GM23338 (cell line): ENCODE results near the gene MEN1. TPM values are rescaled to one million over a fixed set of nuclear protein-coding genes. Genes with fewer than 3 reads are reported as not detected.
A peak's percentile ranks its signal among the peaks of the same experiment; 100 is the strongest.

Experiments used
- ATAC-seq: fragments of 200-7000 bp; cut with Tn5 transposase; 3 replicates; pipeline ENCODE4 v1.9.1; 2020
- DNase-seq: peaks from one replicate; pipeline ENCODE4 v3.0.0-alpha.2; 2015; ENCODE audit warnings: low spot score
- H2AFZ ChIP-seq: fragments of 200-600 bp; sonication (generic); 2 replicates; pipeline ENCODE4 v1.8.0; 2016; ENCODE audit warnings: antibody characterized with exemption, mild to moderate bottlenecking, moderate library complexity
- H3F3A ChIP-seq: fragments of 200-600 bp; sonication (generic); replicated peaks from 2 replicates; pipeline ENCODE4 v1.8.0; 2017; ENCODE audit warnings: antibody characterized with exemption, mixed run types, low read depth
- H3K27ac ChIP-seq: fragments of 200-600 bp; sonication (generic); 2 replicates; pipeline ENCODE4 v1.6.1; 2016; ENCODE audit warnings: low read depth
- H3K27me3 ChIP-seq: fragments of 200-600 bp; sonication (generic); 2 replicates; pipeline ENCODE4 v1.8.0; 2016; ENCODE audit warnings: mild to moderate bottlenecking, mixed run types, moderate library complexity; ENCODE audit not compliant: insufficient read depth
- H3K36me3 ChIP-seq: fragments of 200-600 bp; sonication (generic); 2 replicates; pipeline ENCODE4 v1.8.0; 2016; ENCODE audit warnings: mild to moderate bottlenecking; ENCODE audit not compliant: insufficient read depth
- H3K4me1 ChIP-seq: fragments of 200-600 bp; sonication (generic); 2 replicates; pipeline ENCODE4 v1.8.0; 2016; ENCODE audit warnings: mild to moderate bottlenecking, moderate library complexity; ENCODE audit not compliant: insufficient read depth
- H3K4me2 ChIP-seq: fragments of 200-600 bp; sonication (generic); 2 replicates; pipeline ENCODE4 v1.7.1; 2017; ENCODE audit warnings: mixed run types
- H3K4me3 ChIP-seq: fragments of 200-600 bp; sonication (generic); 2 replicates; pipeline ENCODE4 v1.6.1; 2016; ENCODE audit warnings: mixed run types
- H3K79me2 ChIP-seq: fragments of 200-600 bp; sonication (generic); replicated peaks from 2 replicates; pipeline ENCODE4 v1.8.0; 2017; ENCODE audit warnings: mild to moderate bottlenecking; ENCODE audit not compliant: insufficient read depth
- H3K9me2 ChIP-seq: fragments of 200-600 bp; sonication (generic); 2 replicates; pipeline ENCODE4 v1.8.0; 2017; ENCODE audit not compliant: insufficient read depth
- H4K20me1 ChIP-seq: fragments of 200-600 bp; sonication (generic); replicated peaks from 2 replicates; pipeline ENCODE4 v1.8.0; 2017; ENCODE audit warnings: mild to moderate bottlenecking; ENCODE audit not compliant: insufficient read depth
- H3K27ac Mint-ChIP-seq: 2 replicates; pipeline ENCODE4 v1.8.0; 2020; ENCODE audit warnings: inconsistent platforms, mild to moderate bottlenecking, moderate library complexity, mixed read lengths
- H3K27me3 Mint-ChIP-seq: 3 replicates; pipeline ENCODE4 v1.8.0; 2022; ENCODE audit warnings: low read depth, mild to moderate bottlenecking, moderate library complexity, mixed read lengths, inconsistent platforms; ENCODE audit not compliant: insufficient read depth, poor library complexity
- H3K36me3 Mint-ChIP-seq: 3 replicates; pipeline ENCODE4 v1.8.0; 2021; ENCODE audit warnings: low read depth, mild to moderate bottlenecking, inconsistent platforms, moderate library complexity, mixed read lengths
- H3K4me1 Mint-ChIP-seq: 3 replicates; pipeline ENCODE4 v1.8.0; 2020; ENCODE audit warnings: mild to moderate bottlenecking, inconsistent platforms, mixed read lengths
- H3K4me3 Mint-ChIP-seq: 3 replicates; pipeline ENCODE4 v1.8.0; 2021; ENCODE audit warnings: moderate library complexity, mild to moderate bottlenecking, inconsistent platforms, mixed read lengths
- H3K9me3 Mint-ChIP-seq: 3 replicates; pipeline ENCODE4 v1.8.0; 2020; ENCODE audit warnings: moderate library complexity, mild to moderate bottlenecking, inconsistent platforms, mixed read lengths
- CREB1 ChIP-seq: fragments of 250-450 bp; sonication (Bioruptor Pico); IDR thresholded peaks from 2 replicates; pipeline ENCODE4 v1.5.0; 2020; ENCODE audit warnings: low read depth, mild to moderate bottlenecking, moderate library complexity
- CTCF ChIP-seq, 2 experiments: fragments of 200-600 bp in 1 of 2; sonication (generic) in 1 of 2; conservative IDR thresholded peaks; 2 replicates each; pipeline versions ENCODE4 v1.5.1 to v1.6.1; 2016 to 2017; ENCODE audit warnings: antibody characterized with exemption in 2 of 2, low read depth in 2 of 2, mild to moderate bottlenecking in 2 of 2, moderate library complexity in 1 of 2
- ETS1 ChIP-seq: IDR thresholded peaks from 2 replicates; pipeline ENCODE4 v1.6.1; 2016; ENCODE audit warnings: antibody characterized with exemption
- EZH2 ChIP-seq: fragments of 200-600 bp; sonication (generic); IDR thresholded peaks from one replicate; pipeline ENCODE4 v1.8.0; 2017; ENCODE audit warnings: antibody characterized with exemption, mild to moderate bottlenecking, low read depth; ENCODE audit not compliant: unreplicated experiment
- EZH2phosphoT487 ChIP-seq: fragments of 200-600 bp; sonication (generic); IDR thresholded peaks from one replicate; pipeline ENCODE4 v1.8.1; 2018; ENCODE audit warnings: antibody characterized with exemption; ENCODE audit not compliant: unreplicated experiment
- NANOG ChIP-seq: IDR thresholded peaks from 2 replicates; pipeline ENCODE4 v1.6.1; 2016; ENCODE audit warnings: antibody characterized with exemption, borderline replicate concordance
- POLR2AphosphoS5 ChIP-seq: IDR thresholded peaks from 2 replicates; pipeline ENCODE4 v1.6.1; 2016; ENCODE audit warnings: antibody characterized with exemption, low read depth
- STAT1 ChIP-seq: IDR thresholded peaks from one replicate; pipeline ENCODE4 v1.6.1; 2016; ENCODE audit warnings: antibody characterized with exemption; ENCODE audit not compliant: unreplicated experiment
- ZNF114 ChIP-seq: fragments of 250-450 bp; sonication (Bioruptor Pico); IDR thresholded peaks from 2 replicates; pipeline ENCODE4 v1.5.0; 2020; ENCODE audit warnings: mild to moderate bottlenecking, moderate library complexity
- ZNF331 ChIP-seq: fragments of 250-450 bp; sonication (Bioruptor Pico); IDR thresholded peaks from 2 replicates; pipeline ENCODE4 v1.5.0; 2020; ENCODE audit warnings: low read depth, mild to moderate bottlenecking, moderate library complexity
- ZNF462 ChIP-seq: fragments of 250-450 bp; sonication (Bioruptor Pico); IDR thresholded peaks from 2 replicates; pipeline ENCODE4 v1.5.0; 2020; ENCODE audit warnings: mild to moderate bottlenecking, moderate library complexity
- polyA plus RNA-seq: library from polyadenylated mRNA; unstranded; fragments of >200 nt; fragmentation: Nextera tagmentation; extraction: Ambion mirVana; gene quantifications from 2 replicates; pipeline ENCODE4 v1.2.1, GENCODE V29; 2016
- total RNA-seq: library from RNA; depleted of rRNA; stranded (reverse); fragments of >200 nt; shearing (Covaris generic); gene quantifications from 2 replicates; pipeline ENCODE4 v1.2.3, GENCODE V29; 2014

Gene MEN1
- total and polyA plus RNA-seq, 2 experiments from 2014 or later, result 31.6 to 45.2 TPM

GRCh38 chr11:64845129-64845775 is 34.9 kb upstream of the MEN1 start:
- H3K27me3 Mint-ChIP-seq, result peaks cover 15% of the 10 kb centered on the region
- H3F3A ChIP-seq, result no peaks in the 10 kb centered on the region
- H3K4me1 Mint-ChIP-seq, result peaks cover 35% of the 10 kb centered on the region
- peak overlapping the region; percentile 93 for H3K4me2 ChIP-seq
- no peaks in the 10 kb centered on the region for H3K36me3 ChIP-seq
- ATAC-seq (no peak), DNase-seq (no peak)
- H3K9me3 Mint-ChIP-seq, result no peaks in the 10 kb centered on the region
- no peaks in the 10 kb centered on the region for H3K36me3 Mint-ChIP-seq
- no peaks in the 10 kb centered on the region for H4K20me1 ChIP-seq
- H3K79me2 ChIP-seq, result no peaks in the 10 kb centered on the region
- no peaks in the 10 kb centered on the region for H3K9me2 ChIP-seq
- H3K4me1 ChIP-seq, result peaks cover 12% of the 10 kb centered on the region
- H3K27ac Mint-ChIP-seq, result peak overlapping the region; percentile 74
- H3K27me3 ChIP-seq, result no peaks in the 10 kb centered on the region
- peak overlapping the region; percentile 84 for H3K4me3 Mint-ChIP-seq
- no peak overlapping the region for H3K27ac ChIP-seq
- H2AFZ ChIP-seq, result peak overlapping the region; percentile 88; the same call in 1 of the 2 replicates
- peak overlapping the region; percentile 86 for H3K4me3 ChIP-seq
- TF ChIP-seq ZNF114 (CRISPR knock-in tag), result no peak
- TF ChIP-seq POLR2AphosphoS5, result peak; percentile 9; the same call in 1 of the 2 replicates

- no peaks in the 10 kb centered on the region for H4K20me1 ChIP-seq
- H3K27ac Mint-ChIP-seq, result peak within 1 kb of the TSS; percentile 74
- ATAC-seq, result peak; percentile 47
- TF ChIP-seq EZH2 (no peak), ZNF331 (no peak), ETS1 (peak; percentile 52), EZH2phosphoT487 (no peak), POLR2AphosphoS5 (no peak), STAT1 (no peak), ZNF114 (CRISPR knock-in tag) (no peak), NANOG (no peak), ZNF462 (no peak), CTCF (conservative IDR thresholded peaks at IDR 0.05; ENCODE audit: low read depth in 2 of 2) (peak in 1 of 2 experiments; percentile 57; a peak in 3 of 4 replicates), CREB1 (CRISPR knock-in tag) (0 out of 2 replicates have a peak, but pooled peaks have one; percentile 5)
These were observed 34.2 kb upstream of the MEN1 start, which contains the start of gene CDC42BPG for GRCh38 chr11:64844330-64845128. CDC42BPG (minus strand) TSS chr11:64844653; CDS start chr11:64844569, 84 bp downstream.

More at GRCh38 chr11:64844330-64845128, 34.2 kb upstream of the MEN1 start, which contains the start of gene CDC42BPG:
- Histone ChIP-seq H3K79me2 (no peaks in the 10 kb centered on the region), H2AFZ (peak within 1 kb of the TSS; percentile 88), H3K4me2 (peak within 1 kb of the TSS; percentile 93), H3F3A (no peaks in the 10 kb centered on the region), H3K36me3 (no peaks in the 10 kb centered on the region), H3K27me3 (no peaks in the 10 kb centered on the region), H3K27ac (no peak within 1 kb of the TSS), H3K4me3 (peak within 1 kb of the TSS; percentile 86), H3K9me2 (no peaks in the 10 kb centered on the region), H3K4me1 (peaks cover 12% of the 10 kb centered on the region)
- H3K4me3 Mint-ChIP-seq, result peak within 1 kb of the TSS; percentile 84
- H3K4me1 Mint-ChIP-seq, result peaks cover 35% of the 10 kb centered on the region
- no peaks in the 10 kb centered on the region for H3K9me3 Mint-ChIP-seq
- peak; percentile 97 for DNase-seq
- H3K36me3 Mint-ChIP-seq, result peaks cover 2% of the 10 kb centered on the region; the same call in 2 of the 3 replicates
- peaks cover 15% of the 10 kb centered on the region for H3K27me3 Mint-ChIP-seq
